GM23338 (cell line): ENCODE results near the gene PTGR2.

ENCODE experiments used
- CREB1 ChIP-seq: fragments of 250-450 bp; sonication (Bioruptor Pico); IDR thresholded peaks from 2 replicates; pipeline ENCODE4 v1.5.0; 2020; ENCODE audit warnings: low read depth, mild to moderate bottlenecking, moderate library complexity
- EZH2 ChIP-seq: fragments of 200-600 bp; sonication (generic); IDR thresholded peaks from one replicate; pipeline ENCODE4 v1.8.0; 2017; ENCODE audit warnings: antibody characterized with exemption, mild to moderate bottlenecking, low read depth; ENCODE audit not compliant: unreplicated experiment
- EZH2phosphoT487 ChIP-seq: fragments of 200-600 bp; sonication (generic); IDR thresholded peaks from one replicate; pipeline ENCODE4 v1.8.1; 2018; ENCODE audit warnings: antibody characterized with exemption; ENCODE audit not compliant: unreplicated experiment
- JUNB ChIP-seq: IDR thresholded peaks from one replicate; pipeline ENCODE4 v1.6.1; 2016; ENCODE audit warnings: antibody characterized with exemption; ENCODE audit not compliant: unreplicated experiment
- POLR2AphosphoS5 ChIP-seq: IDR thresholded peaks from 2 replicates; pipeline ENCODE4 v1.6.1; 2016; ENCODE audit warnings: antibody characterized with exemption, low read depth
- STAT1 ChIP-seq: IDR thresholded peaks from one replicate; pipeline ENCODE4 v1.6.1; 2016; ENCODE audit warnings: antibody characterized with exemption; ENCODE audit not compliant: unreplicated experiment
- ZNF331 ChIP-seq: fragments of 250-450 bp; sonication (Bioruptor Pico); IDR thresholded peaks from 2 replicates; pipeline ENCODE4 v1.5.0; 2020; ENCODE audit warnings: low read depth, mild to moderate bottlenecking, moderate library complexity
- TF ChIP-seq, protein P1 (sequence below): IDR thresholded peaks from one replicate; pipeline ENCODE4 v1.6.1; 2018; ENCODE audit warnings: antibody characterized with exemption; ENCODE audit not compliant: unreplicated experiment
- TF ChIP-seq, protein P2 (sequence below), 2 experiments: fragments of 200-600 bp in 1 of 2; sonication (generic) in 1 of 2; conservative IDR thresholded peaks; 2 replicates each; pipeline versions ENCODE4 v1.5.1 to v1.6.1; 2016 to 2017; ENCODE audit warnings: antibody characterized with exemption in 2 of 2, low read depth in 2 of 2, mild to moderate bottlenecking in 2 of 2, moderate library complexity in 1 of 2
- TF ChIP-seq, protein P3 (sequence below): fragments of 250-450 bp; sonication (Bioruptor Pico); IDR thresholded peaks from 2 replicates; pipeline ENCODE4 v1.5.0; 2020; ENCODE audit warnings: mild to moderate bottlenecking, moderate library complexity

DNA sequence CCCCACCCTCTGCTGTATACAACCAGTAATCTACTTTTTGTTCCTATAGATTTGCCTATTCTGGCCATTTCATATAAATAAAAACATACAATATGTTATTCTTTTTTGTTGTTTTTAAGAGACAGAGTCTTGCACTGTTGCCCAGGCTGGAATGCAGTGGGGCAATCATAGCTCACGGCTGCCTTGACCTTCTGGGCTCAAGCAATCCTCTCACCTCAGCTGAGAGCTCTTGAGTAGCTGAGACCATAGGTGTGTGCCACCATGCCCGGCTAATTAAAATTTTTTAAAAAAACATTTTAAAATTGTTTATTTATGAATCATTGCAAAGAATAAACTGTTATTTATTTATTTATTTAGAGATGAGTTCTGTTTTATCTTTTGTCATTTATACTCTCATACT lies 11.6 kb downstream of the PTGR2 start:
- TF ChIP-seq POLR2AphosphoS5 (no peak), ZNF331 (CRISPR knock-in tag) (no peak), JUNB (no peak), EZH2 (no peak), CREB1 (CRISPR knock-in tag) (no peak), STAT1 (no peak), EZH2phosphoT487 (no peak)
- TF ChIP-seq, protein P1, sequence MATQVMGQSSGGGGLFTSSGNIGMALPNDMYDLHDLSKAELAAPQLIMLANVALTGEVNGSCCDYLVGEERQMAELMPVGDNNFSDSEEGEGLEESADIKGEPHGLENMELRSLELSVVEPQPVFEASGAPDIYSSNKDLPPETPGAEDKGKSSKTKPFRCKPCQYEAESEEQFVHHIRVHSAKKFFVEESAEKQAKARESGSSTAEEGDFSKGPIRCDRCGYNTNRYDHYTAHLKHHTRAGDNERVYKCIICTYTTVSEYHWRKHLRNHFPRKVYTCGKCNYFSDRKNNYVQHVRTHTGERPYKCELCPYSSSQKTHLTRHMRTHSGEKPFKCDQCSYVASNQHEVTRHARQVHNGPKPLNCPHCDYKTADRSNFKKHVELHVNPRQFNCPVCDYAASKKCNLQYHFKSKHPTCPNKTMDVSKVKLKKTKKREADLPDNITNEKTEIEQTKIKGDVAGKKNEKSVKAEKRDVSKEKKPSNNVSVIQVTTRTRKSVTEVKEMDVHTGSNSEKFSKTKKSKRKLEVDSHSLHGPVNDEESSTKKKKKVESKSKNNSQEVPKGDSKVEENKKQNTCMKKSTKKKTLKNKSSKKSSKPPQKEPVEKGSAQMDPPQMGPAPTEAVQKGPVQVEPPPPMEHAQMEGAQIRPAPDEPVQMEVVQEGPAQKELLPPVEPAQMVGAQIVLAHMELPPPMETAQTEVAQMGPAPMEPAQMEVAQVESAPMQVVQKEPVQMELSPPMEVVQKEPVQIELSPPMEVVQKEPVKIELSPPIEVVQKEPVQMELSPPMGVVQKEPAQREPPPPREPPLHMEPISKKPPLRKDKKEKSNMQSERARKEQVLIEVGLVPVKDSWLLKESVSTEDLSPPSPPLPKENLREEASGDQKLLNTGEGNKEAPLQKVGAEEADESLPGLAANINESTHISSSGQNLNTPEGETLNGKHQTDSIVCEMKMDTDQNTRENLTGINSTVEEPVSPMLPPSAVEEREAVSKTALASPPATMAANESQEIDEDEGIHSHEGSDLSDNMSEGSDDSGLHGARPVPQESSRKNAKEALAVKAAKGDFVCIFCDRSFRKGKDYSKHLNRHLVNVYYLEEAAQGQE: no peak
- TF ChIP-seq, protein P2, sequence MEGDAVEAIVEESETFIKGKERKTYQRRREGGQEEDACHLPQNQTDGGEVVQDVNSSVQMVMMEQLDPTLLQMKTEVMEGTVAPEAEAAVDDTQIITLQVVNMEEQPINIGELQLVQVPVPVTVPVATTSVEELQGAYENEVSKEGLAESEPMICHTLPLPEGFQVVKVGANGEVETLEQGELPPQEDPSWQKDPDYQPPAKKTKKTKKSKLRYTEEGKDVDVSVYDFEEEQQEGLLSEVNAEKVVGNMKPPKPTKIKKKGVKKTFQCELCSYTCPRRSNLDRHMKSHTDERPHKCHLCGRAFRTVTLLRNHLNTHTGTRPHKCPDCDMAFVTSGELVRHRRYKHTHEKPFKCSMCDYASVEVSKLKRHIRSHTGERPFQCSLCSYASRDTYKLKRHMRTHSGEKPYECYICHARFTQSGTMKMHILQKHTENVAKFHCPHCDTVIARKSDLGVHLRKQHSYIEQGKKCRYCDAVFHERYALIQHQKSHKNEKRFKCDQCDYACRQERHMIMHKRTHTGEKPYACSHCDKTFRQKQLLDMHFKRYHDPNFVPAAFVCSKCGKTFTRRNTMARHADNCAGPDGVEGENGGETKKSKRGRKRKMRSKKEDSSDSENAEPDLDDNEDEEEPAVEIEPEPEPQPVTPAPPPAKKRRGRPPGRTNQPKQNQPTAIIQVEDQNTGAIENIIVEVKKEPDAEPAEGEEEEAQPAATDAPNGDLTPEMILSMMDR (conservative IDR thresholded peaks at IDR 0.05; ENCODE audit: low read depth in 2 of 2): no peak
- TF ChIP-seq, protein P3, sequence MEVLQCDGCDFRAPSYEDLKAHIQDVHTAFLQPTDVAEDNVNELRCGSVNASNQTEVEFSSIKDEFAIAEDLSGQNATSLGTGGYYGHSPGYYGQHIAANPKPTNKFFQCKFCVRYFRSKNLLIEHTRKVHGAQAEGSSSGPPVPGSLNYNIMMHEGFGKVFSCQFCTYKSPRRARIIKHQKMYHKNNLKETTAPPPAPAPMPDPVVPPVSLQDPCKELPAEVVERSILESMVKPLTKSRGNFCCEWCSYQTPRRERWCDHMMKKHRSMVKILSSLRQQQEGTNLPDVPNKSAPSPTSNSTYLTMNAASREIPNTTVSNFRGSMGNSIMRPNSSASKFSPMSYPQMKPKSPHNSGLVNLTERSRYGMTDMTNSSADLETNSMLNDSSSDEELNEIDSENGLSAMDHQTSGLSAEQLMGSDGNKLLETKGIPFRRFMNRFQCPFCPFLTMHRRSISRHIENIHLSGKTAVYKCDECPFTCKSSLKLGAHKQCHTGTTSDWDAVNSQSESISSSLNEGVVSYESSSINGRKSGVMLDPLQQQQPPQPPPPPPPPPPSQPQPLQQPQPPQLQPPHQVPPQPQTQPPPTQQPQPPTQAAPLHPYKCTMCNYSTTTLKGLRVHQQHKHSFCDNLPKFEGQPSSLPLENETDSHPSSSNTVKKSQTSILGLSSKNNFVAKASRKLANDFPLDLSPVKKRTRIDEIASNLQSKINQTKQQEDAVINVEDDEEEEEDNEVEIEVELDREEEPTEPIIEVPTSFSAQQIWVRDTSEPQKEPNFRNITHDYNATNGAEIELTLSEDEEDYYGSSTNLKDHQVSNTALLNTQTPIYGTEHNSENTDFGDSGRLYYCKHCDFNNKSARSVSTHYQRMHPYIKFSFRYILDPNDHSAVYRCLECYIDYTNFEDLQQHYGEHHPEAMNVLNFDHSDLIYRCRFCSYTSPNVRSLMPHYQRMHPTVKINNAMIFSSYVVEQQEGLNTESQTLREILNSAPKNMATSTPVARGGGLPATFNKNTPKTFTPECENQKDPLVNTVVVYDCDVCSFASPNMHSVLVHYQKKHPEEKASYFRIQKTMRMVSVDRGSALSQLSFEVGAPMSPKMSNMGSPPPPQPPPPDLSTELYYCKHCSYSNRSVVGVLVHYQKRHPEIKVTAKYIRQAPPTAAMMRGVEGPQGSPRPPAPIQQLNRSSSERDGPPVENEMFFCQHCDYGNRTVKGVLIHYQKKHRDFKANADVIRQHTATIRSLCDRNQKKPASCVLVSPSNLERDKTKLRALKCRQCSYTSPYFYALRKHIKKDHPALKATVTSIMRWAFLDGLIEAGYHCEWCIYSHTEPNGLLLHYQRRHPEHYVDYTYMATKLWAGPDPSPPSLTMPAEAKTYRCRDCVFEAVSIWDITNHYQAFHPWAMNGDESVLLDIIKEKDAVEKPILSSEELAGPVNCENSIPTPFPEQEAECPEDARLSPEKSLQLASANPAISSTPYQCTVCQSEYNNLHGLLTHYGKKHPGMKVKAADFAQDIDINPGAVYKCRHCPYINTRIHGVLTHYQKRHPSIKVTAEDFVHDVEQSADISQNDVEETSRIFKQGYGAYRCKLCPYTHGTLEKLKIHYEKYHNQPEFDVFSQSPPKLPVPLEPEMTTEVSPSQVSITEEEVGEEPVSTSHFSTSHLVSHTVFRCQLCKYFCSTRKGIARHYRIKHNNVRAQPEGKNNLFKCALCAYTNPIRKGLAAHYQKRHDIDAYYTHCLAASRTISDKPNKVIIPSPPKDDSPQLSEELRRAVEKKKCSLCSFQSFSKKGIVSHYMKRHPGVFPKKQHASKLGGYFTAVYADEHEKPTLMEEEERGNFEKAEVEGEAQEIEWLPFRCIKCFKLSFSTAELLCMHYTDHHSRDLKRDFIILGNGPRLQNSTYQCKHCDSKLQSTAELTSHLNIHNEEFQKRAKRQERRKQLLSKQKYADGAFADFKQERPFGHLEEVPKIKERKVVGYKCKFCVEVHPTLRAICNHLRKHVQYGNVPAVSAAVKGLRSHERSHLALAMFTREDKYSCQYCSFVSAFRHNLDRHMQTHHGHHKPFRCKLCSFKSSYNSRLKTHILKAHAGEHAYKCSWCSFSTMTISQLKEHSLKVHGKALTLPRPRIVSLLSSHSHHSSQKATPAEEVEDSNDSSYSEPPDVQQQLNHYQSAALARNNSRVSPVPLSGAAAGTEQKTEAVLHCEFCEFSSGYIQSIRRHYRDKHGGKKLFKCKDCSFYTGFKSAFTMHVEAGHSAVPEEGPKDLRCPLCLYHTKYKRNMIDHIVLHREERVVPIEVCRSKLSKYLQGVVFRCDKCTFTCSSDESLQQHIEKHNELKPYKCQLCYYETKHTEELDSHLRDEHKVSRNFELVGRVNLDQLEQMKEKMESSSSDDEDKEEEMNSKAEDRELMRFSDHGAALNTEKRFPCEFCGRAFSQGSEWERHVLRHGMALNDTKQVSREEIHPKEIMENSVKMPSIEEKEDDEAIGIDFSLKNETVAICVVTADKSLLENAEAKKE (CRISPR knock-in tag): no peak
